GM12878 (cell line): ENCODE measurements around the gene CENPF. TPM values are rescaled to one million over a fixed set of nuclear protein-coding genes. Genes with fewer than 3 reads are reported as not detected.

Experiments
- CBFB ChIP-seq: IDR thresholded peaks from 2 replicates; pipeline ENCODE4 v1.6.1; 2016; ENCODE audit warnings: antibody characterized with exemption, low read depth
- CBX3 ChIP-seq: fragments of 200-600 bp; sonication (generic); IDR thresholded peaks from 2 replicates; pipeline ENCODE4 v1.6.1; 2016; ENCODE audit warnings: low read depth, borderline replicate concordance
- CBX5 ChIP-seq: sonication (generic); IDR thresholded peaks from 2 replicates; pipeline ENCODE4 v1.6.1; 2016; ENCODE audit warnings: low read depth, moderate library complexity, mild to moderate bottlenecking, inconsistent platforms
- CHD1 ChIP-seq: IDR thresholded peaks from 2 replicates; pipeline ENCODE4 v1.6.1; 2012; ENCODE audit warnings: low read depth, low read length, improper control_type of control experiment
- EED ChIP-seq: sonication (generic); IDR thresholded peaks from 2 replicates; pipeline ENCODE4 v1.6.1; 2016; ENCODE audit warnings: antibody characterized with exemption, low read depth
- ESRRA ChIP-seq: IDR thresholded peaks from 2 replicates; pipeline ENCODE4 v1.6.1; 2012; ENCODE audit warnings: mild to moderate bottlenecking, low read length, improper control_type of control experiment
- GATAD2B ChIP-seq: fragments of 450-650 bp; conservative IDR thresholded peaks from 2 replicates; pipeline ENCODE4 v1.6.1; 2017; ENCODE audit warnings: low read depth, mild to moderate bottlenecking, moderate library complexity
- IRF4 ChIP-seq: IDR thresholded peaks from 2 replicates; pipeline ENCODE4 v1.6.1; 2011; ENCODE audit warnings: low read depth, low read length
- MEF2B ChIP-seq: fragments of 450-650 bp; IDR thresholded peaks from 2 replicates; pipeline ENCODE4 v1.6.1; 2018; ENCODE audit warnings: mild to moderate bottlenecking, moderate library complexity; ENCODE audit not compliant: partially characterized antibody, poor library complexity, severe bottlenecking
- NBN ChIP-seq: fragments of 450-650 bp; IDR thresholded peaks from 2 replicates; pipeline ENCODE4 v1.6.1; 2016
- NFXL1 ChIP-seq: fragments of 450-650 bp; IDR thresholded peaks from 2 replicates; pipeline ENCODE4 v1.6.1; 2017; ENCODE audit warnings: antibody characterized with exemption, mild to moderate bottlenecking, borderline replicate concordance
- NR2C2 ChIP-seq: IDR thresholded peaks from 2 replicates; pipeline ENCODE4 v1.6.1; 2011; ENCODE audit warnings: borderline replicate concordance, low read depth; ENCODE audit not compliant: control insufficient read depth, insufficient read length
- RCOR1 ChIP-seq: conservative IDR thresholded peaks from 2 replicates; pipeline ENCODE4 v1.6.1; 2012; ENCODE audit warnings: low read depth, low read length, improper control_type of control experiment
- RELA ChIP-seq: fragments of 450-650 bp; IDR thresholded peaks from 2 replicates; pipeline ENCODE4 v1.8.0; 2014; ENCODE audit warnings: borderline replicate concordance; ENCODE audit not compliant: partially characterized antibody
- SIX5 ChIP-seq: IDR thresholded peaks from 2 replicates; pipeline ENCODE4 v1.6.1; 2011; ENCODE audit warnings: mild to moderate bottlenecking, low read depth, low read length, moderate library complexity; ENCODE audit not compliant: severe bottlenecking
- TAF1 ChIP-seq: IDR thresholded peaks from 2 replicates; pipeline ENCODE4 v1.6.1; 2011; ENCODE audit warnings: mild to moderate bottlenecking, low read depth, low read length, borderline replicate concordance
- polyA plus RNA-seq, 11 experiments: library from polyadenylated mRNA; depleted of rRNA in 4 of 11; unstranded in 6 of 11; stranded (reverse) in 5 of 11; fragments of >200 nt; fragmentation: Nextera tagmentation in 4 of 11; fragmentation: Illumina TruSeq in 1 of 11; extraction: Ambion mirVana in 4 of 11; extraction: Trizol in 1 of 11; gene quantifications; 1 replicate in 1 of 11; 2 replicates in 10 of 11; pipeline versions ENCODE4 v1.2.1 to v1.2.3, GENCODE V29; 2011 to 2016; ENCODE audit warnings: inconsistent platforms in 2 of 11, missing spikeins in 2 of 11, low read depth in 1 of 11
- total RNA-seq, 4 experiments: library from RNA; depleted of rRNA in 3 of 4; stranded (reverse); fragments of >200 nt in 3 of 4; fragmentation: Illumina TruSeq in 1 of 4; extraction: Trizol in 1 of 4; gene quantifications; 2 replicates each; pipeline versions ENCODE4 v1.2.1 to v1.2.3, GENCODE V29; 2013 to 2021
- TF ChIP-seq, protein P1 (sequence below): fragments of 450-650 bp; IDR thresholded peaks from 2 replicates; pipeline ENCODE4 v1.6.1; 2018; ENCODE audit warnings: borderline replicate concordance, mild to moderate bottlenecking; ENCODE audit not compliant: partially characterized antibody
- TF ChIP-seq, protein P2 (sequence below): fragments of 450-650 bp; IDR thresholded peaks from 2 replicates; pipeline ENCODE4 v1.6.1; 2018; ENCODE audit warnings: mild to moderate bottlenecking, low read depth, moderate library complexity; ENCODE audit not compliant: partially characterized antibody
- TF ChIP-seq, protein P3 (sequence below): fragments of 150-350 bp; IDR thresholded peaks from 2 replicates; pipeline ENCODE4 v1.6.1; 2016; ENCODE audit warnings: low read depth, low read length
- TF ChIP-seq, protein P4 (sequence below): IDR thresholded peaks from 2 replicates; pipeline ENCODE4 v1.6.1; 2012; ENCODE audit warnings: low read depth, low read length, improper control_type of control experiment

Gene CENPF
- total and polyA plus RNA-seq, 10 of the 15 experiments (the other 5 are each of a cell fraction or from before 2014, with no cell fraction given), result 26.0 to 132 (median 70.5) TPM

DNA sequence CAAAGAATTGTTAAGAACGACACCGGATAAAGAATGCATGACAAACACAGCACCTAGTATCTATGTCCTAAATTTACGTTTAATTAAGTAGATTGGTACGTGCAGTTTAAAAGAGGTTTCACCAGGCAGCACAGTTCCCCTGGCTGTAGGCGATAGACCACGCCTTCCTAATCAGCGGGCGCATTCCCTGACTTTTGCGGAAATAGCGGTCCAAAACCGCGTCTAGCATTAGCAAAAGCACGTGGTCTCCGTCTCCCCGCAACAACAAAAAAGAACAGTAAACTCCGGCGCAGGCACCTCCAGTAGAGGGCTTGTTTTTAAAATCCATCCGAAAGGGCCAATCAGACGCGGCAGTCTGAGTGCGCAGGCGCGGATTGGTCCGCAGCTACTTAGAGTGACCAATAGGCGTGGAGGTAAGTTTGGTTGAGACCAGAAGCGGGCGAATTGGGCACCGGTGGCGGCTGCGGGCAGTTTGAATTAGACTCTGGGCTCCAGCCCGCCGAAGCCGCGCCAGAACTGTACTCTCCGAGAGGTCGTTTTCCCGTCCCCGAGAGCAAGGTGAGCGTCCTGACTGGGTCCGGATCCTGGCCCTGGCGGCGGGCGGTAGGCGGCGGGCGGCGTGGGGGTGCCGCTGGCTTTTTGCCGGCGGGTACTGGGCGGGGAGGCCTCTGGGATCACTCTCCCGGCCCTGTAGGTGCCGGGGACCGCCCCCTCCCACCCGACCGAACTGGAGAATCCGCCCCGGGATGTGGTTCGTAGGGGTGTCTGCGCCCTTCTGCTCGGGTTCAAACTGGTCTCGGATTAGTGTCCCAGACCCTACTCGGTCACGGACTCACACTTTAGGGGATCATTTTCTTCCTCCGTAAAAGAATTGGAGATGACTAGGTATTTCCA is at the start of gene CENPF (continued):
- TF ChIP-seq, protein P1, sequence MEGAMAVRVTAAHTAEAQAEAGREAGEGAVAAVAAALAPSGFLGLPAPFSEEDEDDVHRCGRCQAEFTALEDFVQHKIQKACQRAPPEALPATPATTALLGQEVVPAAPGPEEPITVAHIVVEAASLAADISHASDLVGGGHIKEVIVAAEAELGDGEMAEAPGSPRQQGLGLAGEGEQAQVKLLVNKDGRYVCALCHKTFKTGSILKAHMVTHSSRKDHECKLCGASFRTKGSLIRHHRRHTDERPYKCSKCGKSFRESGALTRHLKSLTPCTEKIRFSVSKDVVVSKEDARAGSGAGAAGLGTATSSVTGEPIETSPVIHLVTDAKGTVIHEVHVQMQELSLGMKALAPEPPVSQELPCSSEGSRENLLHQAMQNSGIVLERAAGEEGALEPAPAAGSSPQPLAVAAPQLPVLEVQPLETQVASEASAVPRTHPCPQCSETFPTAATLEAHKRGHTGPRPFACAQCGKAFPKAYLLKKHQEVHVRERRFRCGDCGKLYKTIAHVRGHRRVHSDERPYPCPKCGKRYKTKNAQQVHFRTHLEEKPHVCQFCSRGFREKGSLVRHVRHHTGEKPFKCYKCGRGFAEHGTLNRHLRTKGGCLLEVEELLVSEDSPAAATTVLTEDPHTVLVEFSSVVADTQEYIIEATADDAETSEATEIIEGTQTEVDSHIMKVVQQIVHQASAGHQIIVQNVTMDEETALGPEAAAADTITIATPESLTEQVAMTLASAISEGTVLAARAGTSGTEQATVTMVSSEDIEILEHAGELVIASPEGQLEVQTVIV, result no peak
- TF ChIP-seq GATAD2B (peak; percentile 52; the same call in 1 of the 2 replicates), RCOR1 (no peak), CBX3 (no peak), SIX5 (no peak), CBFB (no peak; the same call in 1 of the 2 replicates), CBX5 (no peak), NR2C2 (no peak), CHD1 (no peak), RELA (no peak), TAF1 (peak; percentile 26; the same call in 1 of the 2 replicates), EED (0 out of 2 replicates have a peak, but pooled peaks have one; percentile 36), NBN (peak; percentile 43; the same call in 1 of the 2 replicates), ESRRA (no peak), IRF4 (no peak), MEF2B (no peak), NFXL1 (no peak)
- TF ChIP-seq, protein P2, sequence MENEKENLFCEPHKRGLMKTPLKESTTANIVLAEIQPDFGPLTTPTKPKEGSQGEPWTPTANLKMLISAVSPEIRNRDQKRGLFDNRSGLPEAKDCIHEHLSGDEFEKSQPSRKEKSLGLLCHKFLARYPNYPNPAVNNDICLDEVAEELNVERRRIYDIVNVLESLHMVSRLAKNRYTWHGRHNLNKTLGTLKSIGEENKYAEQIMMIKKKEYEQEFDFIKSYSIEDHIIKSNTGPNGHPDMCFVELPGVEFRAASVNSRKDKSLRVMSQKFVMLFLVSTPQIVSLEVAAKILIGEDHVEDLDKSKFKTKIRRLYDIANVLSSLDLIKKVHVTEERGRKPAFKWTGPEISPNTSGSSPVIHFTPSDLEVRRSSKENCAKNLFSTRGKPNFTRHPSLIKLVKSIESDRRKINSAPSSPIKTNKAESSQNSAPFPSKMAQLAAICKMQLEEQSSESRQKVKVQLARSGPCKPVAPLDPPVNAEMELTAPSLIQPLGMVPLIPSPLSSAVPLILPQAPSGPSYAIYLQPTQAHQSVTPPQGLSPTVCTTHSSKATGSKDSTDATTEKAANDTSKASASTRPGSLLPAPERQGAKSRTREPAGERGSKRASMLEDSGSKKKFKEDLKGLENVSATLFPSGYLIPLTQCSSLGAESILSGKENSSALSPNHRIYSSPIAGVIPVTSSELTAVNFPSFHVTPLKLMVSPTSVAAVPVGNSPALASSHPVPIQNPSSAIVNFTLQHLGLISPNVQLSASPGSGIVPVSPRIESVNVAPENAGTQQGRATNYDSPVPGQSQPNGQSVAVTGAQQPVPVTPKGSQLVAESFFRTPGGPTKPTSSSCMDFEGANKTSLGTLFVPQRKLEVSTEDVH, result no peak
- TF ChIP-seq, protein P3, sequence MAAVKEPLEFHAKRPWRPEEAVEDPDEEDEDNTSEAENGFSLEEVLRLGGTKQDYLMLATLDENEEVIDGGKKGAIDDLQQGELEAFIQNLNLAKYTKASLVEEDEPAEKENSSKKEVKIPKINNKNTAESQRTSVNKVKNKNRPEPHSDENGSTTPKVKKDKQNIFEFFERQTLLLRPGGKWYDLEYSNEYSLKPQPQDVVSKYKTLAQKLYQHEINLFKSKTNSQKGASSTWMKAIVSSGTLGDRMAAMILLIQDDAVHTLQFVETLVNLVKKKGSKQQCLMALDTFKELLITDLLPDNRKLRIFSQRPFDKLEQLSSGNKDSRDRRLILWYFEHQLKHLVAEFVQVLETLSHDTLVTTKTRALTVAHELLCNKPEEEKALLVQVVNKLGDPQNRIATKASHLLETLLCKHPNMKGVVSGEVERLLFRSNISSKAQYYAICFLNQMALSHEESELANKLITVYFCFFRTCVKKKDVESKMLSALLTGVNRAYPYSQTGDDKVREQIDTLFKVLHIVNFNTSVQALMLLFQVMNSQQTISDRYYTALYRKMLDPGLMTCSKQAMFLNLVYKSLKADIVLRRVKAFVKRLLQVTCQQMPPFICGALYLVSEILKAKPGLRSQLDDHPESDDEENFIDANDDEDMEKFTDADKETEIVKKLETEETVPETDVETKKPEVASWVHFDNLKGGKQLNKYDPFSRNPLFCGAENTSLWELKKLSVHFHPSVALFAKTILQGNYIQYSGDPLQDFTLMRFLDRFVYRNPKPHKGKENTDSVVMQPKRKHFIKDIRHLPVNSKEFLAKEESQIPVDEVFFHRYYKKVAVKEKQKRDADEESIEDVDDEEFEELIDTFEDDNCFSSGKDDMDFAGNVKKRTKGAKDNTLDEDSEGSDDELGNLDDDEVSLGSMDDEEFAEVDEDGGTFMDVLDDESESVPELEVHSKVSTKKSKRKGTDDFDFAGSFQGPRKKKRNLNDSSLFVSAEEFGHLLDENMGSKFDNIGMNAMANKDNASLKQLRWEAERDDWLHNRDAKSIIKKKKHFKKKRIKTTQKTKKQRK, result no peak
- TF ChIP-seq, protein P4, sequence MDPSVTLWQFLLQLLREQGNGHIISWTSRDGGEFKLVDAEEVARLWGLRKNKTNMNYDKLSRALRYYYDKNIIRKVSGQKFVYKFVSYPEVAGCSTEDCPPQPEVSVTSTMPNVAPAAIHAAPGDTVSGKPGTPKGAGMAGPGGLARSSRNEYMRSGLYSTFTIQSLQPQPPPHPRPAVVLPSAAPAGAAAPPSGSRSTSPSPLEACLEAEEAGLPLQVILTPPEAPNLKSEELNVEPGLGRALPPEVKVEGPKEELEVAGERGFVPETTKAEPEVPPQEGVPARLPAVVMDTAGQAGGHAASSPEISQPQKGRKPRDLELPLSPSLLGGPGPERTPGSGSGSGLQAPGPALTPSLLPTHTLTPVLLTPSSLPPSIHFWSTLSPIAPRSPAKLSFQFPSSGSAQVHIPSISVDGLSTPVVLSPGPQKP, result no peak
